Activated CD8-positive, alpha-beta memory T cell treated with anti-CD3 and anti-CD28 coated beads for 48 hours (primary cell): ENCODE data around the gene OTOS.
A peak's percentile ranks its signal among the peaks of the same experiment; 100 is the strongest.

Experiments
- DNase-seq, 3 experiments: peaks; one replicate each; pipeline ENCODE4 v3.0.0-alpha.2; 2020; ENCODE audit warnings: low read depth in 2 of 3, low spot score in 2 of 3

OTOS gene

DNA sequence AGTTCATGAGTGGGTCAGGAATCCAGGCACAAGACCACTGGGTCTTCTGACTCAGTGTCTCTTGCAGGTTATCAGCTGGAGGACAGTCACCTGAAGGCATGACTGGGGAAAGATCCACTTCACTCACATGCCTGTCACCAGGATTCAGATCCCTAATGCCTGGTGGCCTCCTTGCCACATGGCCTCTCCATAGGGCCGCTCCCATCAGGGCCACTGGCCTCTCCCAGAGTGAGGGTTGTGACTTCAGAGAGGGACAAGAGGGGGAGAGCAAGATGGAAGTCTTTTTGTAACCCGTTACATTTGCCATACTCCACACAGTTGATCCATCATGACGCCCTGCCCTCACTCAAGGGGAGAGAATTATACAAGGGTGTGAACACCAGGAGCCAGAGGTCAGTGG, 13.0 kb upstream of the OTOS start:
- DNase-seq: no peak

DNA sequence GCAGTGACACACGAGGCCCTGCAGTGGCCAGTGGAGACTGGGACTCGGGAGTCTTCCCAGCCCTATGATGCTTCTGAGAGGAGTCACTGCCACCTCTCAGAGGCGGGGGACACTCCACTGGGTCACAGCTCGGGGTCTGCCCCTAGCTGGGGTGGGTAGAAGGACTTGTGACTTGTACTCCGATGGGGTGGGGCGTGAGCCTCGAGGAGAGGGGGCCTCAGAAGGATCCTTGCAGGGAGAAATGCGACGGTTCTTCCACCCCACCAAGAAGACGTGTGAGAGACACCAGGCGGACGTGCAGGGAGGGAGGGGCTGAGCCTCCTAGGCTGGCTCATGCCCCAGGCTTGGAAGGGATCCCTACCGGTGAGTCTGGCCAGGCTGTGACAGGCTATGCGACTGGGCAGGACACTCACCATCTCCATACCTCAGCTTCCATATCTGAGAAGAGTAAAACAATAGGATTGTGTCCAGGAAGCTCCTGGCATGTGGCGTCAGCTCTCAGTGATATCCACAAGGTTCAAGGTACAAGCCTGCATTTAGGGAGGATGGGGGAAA, 11.1 kb upstream of the OTOS start:
- DNase-seq: no peak

DNA sequence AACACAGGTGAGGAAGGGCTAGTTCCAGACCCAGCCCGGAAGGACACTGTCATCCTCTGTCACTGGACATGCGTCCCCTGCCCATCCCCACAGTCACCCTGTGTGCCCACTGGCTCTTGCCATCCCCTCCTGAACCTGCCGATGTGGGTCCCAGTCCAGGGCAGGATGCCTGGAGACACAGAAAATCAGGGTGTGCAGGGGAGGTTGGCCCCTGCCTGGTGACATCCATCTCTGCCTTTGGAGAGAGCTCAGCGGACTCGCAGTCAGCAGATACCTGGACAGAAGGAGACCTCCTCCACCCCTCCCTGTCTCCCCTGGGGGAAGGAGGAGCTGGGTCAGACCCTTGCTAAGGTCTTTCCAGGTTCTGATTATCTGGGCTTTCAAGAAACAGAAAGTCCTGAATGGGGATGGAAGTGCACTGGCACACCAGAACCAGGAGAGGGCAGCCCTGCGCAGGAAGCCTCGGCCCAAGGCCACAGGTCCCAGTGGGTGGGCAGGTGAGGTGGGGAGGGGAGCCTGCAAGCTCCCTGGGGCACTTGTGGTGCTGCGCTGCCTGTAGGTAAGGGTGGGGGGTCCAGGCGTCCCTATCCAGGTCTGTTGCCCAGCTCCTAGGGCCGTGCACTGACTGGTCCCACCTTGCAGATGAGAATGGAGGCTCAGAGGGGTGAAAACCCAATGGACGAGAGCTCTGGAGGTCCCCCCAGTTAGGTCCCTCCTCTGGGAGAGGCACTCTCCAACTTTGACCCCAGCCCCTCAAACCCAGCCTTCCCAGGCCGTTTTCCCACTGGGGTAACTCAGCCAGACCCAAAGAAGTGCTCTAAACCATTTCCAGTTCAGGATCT, 9.7 kb upstream of the OTOS start:
- no peak for DNase-seq

DNA sequence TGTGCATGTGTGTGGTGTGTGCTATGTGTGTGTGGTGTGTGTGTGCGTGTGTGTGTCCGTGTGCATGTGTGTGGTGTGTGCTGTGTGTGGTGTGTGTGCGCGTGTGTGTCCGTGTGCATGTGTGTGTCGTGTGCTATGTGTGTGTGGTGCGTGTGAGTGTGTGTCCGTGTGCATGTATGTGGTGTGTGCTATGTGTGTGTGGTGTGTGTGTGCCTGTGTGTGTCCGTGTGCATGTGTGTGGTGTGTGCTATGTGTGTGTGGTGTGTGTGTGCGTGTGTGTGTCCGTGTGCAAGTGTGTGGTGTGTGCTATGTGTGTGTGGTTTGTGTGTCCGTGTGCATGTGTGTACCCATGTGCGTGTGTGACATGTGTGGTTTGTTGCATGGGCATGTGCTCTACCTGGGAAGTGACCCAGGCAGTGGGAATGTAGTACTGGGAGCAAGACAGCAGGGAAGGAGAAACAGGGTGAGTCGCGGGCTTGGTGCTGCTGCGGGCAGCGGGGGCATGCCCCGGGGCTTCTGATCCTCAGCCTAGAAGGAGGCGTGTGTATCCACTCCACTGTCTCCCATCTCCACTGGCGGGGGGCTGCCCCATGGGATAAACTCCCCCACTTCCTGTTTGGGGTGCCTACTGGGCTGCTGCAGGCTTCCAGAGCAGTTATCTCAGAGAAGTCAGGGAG, 7.6 kb upstream of the OTOS start:
- DNase-seq: no peak

DNA sequence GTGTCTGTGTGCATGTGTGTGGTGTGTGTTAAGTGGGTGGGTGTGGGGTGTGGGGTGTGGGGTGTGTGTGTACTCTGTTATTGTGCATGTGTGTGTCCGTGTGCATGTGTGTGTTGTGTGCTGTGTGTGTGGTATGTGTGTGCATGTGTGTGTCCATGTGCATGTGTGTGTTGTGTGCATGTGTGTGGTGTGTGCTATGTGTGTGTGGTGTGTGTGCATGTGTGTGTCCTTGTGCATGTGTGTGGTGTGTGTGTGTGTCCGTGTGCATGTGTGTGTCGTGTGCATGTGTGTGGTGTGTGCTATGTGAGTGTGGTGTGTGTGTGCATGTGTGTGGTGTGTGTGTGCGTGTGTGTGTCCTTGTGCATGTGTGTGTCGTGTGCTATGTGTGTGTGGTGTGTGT, 6.9 kb upstream of the OTOS start:
- DNase-seq: no peak

DNA sequence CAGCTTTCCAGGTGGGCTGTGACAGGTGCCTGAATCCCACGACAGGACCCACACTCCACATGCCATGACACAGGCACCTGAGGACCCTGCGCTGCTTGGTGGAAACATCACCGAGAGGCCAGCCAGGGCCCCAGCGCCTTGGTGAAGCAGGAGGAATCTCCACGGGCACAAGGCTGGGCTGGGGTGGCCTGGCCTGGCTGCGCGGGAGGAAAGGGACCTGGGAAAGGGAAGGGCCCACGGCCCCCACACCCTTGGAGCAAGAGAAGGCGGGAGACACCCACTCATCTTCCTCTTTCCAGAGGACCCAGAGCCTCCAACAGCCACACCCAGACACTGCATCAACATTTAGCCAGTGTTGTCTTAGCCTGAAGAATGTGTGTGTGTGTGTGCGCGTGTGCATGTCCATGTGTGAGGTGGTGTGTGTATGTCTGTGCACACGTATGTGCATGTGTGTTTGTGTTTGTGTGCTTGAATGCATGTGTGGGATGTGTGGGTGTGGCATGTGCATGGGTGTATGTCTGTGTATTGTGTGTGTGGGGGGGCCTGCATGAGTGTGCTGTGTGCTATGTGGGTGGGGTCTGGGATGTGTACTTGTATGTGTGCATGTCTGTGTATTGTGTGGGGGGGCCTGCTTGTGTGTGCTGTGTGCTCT, 6.3 kb upstream of the OTOS start:
- no peak for DNase-seq

DNA sequence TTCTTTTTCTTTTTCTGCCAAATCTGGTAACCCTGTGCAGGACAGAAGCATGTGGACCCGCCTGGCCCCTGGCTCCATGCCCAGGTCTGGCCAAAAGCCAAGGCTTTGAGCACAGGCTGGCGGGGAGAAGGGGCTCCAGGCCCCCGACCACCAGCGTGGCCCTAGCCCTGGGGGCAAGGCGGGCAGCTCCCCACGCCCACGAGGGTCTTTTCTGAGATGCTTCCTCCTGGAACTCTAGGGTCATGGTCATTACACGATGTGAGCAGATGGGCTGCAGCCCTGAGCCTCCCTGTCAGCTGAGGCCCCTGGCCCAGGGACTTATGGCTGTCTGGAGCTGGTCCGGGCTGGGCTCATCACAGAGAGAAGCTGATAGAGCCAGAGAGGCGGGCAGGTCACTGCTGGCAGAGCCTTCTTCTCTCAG, 5.7 kb upstream of the OTOS start:
- DNase-seq: no peak

DNA sequence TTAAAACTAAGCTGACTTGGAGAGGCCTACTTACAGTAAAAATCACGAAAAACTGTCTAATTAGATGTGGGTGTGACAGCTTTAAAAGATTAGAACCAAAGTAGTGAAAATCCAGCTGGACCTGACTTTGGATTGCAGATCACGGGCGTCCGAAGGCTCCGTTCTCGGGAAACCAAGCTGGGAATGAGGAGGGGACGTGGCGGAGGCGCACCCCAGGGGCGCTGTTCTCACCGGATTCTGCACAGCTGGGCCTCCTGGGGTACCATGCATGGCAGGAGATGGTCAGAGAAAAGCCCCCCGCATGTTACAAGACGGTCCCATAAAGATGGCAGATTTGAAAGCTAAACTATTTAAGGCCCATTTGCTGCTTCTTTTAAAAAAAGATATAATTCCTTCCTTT, 5.0 kb upstream of the OTOS start:
- DNase-seq: no peak

DNA sequence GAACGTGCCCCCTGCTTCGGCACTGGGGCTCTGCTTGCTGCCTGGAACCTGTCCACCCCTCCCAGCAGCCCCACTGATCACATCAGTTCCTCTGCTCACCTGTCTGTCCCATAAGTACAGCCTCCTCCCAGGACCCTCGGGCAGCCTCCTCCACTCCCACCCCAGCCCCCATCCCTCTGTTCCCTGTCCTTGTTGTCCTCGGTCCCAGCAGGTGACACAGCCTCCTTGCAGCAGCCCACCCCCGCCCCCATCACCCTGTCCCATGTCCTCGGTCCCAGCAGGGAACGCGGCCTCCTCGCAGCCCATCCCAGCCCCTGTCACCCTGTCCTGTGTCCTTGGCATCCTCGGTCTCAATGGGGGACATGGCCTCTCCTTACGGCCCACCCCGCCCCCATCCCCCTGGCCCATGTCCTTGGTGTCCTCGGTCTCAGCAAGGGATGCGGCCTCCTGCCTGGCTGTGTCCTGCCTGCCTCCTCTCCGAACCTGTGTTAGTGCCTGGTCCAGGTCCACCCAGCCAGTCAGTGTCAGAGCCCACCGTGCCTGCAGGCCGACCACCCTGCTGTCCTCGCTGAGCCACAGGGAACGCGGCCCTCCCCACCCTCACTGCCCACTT, 4.3 kb upstream of the OTOS start:
- DNase-seq: no peak

DNA sequence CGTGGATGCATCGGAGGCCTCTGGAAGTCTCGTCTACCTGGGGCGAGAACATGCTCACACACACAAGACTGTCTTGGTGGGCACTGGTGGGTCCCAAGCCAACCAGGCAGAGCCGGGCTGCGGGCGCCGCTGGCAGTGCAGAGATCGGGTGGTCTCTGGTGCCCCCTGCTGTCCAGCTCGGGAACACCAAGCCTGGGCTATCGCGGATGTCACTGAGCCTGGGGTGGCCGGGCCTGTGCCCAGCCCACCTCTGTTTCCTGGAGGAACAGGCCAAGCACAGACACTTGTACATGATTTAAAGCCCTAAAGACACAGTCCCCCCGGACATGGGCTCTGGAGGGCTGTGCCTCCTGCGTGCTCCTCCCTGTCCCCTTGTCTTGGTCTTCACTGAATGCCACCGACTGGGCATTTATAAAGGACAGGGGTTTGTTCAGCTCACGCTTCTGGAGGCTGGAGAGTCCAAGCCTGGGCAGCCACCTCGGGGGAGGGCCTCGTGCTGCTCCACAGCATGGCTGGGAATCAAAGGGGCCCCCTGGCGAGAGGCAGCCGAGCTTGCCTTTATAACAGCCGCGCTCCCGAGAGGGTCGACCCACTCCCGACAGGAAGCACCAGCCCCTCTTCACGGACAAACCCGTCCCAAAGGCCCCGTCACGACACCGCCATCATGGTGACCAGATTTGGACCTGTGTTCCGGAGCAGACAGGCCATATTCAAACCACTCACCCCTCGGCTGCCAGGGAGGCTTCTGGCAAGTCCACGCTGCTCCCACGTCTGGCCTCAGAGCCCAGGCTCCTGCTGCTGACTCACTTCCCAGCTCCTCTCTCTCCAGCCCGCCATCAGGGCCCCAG, 3.6 kb upstream of the OTOS start:
- peak; percentile 54 to 89 (median 81) for DNase-seq

DNA sequence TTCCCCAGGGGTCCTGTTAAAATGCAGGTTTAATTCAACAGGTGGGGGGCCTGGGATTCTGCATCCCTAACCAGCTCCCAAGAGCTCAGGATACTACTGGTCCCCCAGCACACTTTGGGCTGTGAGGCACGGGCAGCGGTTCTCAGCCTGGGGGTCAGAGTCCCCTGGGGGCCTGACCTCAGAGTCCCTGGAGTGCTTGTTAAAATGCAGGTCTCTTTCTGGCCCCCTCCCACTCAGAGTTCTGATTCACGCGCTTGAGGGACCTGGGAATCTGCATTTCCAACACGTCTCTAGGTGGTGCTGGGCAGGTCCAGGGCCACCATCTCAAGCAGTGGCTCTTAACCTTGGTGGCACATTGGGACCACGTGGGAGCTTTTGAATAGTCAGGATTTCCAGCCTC, 2.8 kb upstream of the OTOS start:
- no peak for DNase-seq

DNA sequence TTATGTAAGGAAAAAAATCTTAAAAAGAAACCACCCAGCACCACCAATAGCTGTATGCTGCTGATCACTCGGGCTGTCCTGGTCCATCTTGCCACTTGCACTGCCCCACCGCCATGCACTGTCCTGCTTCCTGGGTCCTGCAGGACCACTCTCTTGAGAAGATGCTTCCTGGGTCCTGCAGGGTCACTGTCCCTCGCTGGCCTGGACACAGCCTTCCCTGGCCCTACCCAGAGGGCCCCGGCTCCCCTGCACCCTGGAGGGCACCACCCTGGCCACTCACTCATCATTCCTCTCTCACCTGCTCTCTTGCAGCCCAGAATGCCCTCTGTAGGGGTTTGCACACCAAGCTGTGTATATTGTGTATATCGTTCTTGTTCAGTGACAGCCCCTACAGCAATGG, 2.4 kb upstream of the OTOS start:
- no peak for DNase-seq

DNA sequence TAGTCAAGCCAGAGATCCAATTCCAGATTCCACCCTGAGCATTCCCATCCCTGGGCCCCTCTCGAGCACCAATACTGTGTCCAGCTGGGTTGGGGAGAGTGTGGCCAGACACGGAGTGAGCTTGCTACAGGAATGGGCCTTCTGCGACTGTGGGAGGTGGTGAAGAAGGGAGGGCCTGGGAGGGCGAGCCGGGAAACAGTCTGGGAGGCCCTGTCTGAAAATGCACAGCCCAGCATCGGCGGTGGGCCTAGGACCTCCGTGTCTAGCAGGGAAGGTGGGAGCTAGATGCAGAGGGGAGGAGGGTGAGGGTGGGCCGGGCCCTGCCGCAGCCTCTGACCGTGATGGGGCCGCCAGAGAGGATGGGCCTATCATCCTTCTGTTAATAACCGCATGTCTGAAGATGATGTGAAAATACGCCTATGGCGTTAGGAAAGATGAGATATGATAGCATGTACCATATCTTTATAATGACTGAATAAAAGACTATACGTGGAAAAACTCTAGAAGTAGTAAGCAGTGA, 1.9 kb upstream of the OTOS start:
- DNase-seq: no peak

DNA sequence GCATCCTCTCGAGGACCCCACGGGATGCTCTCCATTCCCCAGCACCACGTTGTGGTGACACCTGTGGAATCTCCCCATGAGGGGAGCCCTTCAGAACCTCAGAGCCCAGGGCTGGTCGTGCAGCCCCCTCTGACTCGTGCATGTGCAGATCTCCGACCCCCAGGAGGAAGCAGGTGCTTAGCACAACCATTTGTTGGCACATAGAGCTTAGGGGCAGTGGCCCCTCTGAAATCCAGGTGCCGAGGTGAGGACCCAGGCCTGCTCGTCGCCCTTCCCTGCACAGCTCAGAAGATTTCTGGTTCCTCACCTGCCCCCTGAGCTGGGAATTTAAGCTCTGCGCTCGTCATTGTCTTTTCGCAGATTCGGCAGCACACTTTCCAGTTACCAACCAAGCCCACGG, 1.3 kb upstream of the OTOS start:
- DNase-seq: no peak

DNA sequence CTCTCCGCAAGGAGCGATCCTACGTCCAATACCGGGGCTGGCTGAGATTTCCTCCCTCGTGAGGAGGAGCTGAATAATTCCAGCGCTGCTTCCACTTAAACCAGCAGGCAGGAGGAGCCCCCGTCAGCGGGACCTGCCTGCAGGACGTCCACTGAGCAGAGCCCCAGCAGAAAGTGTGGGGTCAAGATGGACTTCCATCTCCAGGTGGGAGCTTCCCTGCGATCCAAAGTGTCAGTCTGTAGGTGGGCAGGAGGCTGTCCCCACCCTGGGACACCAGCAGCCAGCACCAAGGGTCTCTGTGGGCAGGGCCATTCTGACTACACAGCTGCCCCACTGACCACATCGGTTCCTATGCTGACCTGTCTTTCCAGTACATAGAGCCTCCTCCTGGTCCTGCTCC, 462 bp upstream of the OTOS start:
- no peak for DNase-seq

DNA sequence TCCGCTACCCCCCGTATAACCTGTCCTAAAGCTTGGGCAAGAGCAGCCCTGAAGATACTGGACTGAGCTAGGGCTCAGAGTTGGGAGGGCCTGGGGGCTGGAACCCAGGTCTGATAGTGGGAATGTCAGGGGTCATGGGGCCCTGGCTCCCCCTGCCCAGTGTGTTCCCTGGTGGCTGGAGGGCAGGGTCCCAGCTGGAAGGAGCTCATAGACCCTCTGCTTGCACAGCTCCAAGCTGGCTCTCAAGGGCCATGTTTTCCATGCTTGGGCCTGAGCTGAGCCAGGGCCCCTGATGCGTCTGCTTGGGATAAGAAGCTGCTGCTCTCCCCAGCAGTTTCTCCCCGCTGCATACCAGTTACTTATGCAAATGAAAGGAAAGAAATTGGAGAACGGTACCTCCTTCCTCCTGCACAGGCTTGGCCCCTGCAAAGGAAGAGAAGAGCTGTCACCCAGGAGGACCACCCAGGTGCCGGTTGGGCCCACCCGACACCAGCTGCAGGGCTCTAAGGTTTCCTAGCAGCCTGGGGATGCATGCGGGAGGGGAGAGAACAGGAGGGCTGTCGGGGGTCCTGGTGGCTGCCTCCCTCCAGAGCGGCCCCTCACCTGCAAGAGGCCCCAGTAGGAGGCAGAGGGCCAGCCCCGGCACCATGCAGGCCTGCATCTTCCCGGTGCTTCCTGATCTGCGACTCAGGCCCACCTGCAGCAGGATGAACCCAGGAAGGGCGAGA, 628 bp downstream of the OTOS start:
- no peak for DNase-seq

DNA sequence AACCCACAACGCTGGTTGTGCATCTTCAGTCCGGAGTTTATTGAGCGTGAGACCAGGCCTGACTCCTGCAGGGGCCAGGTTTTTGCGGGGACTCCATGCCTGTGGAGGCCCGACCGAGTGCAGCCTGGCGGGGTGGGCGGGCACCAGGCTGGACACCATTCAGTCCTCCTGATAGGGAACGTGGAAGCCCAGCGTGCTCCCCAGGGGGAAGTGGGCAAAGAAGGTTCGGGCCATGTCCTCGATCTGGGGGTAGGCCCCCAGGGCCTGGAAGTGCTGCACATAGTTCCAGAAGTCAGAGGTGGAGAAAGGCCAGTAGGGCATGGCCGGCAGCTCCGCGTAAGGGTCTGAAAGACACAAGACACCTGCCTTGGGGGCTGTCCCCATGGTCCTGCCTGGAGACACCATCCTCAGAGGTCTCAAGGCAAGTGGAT, 1.4 kb downstream of the OTOS start:
- no peak for DNase-seq

DNA sequence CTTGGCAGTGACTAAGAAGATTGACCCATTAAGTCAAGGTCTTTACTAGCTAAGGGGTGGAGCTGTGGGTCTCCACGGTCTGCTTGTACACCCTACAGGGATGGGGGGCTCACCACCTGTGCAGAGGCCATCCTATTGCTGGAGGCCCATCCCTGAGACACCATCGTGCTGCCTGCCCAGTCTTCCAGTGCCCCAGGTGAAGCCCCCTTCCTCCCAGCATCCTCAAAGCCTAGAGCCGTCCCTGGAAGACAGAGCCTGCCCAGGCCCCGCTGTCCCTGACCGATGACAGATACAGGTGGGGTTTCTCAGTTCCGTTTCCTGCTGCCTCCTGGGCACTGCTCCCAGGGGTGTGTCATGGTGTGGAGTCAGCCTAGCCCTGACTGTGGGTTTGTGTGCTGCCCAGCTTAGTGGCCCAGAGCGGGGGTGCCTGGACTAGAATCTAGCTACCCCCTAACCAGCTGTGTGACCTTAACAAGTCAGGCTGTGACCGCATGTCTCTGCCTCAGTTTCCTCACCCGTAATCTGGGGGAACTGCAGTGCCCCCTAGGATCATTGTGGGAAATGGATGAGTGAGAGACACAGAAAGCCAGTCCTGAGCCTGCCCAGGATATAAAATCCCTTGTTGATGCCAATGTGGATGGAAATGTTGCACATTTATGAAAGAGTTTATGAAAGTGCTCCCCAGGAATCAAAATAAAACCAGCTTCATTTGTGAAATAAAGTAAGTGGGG, 2.0 kb downstream of the OTOS start:
- no peak for DNase-seq
